Fibroblast of lung (primary cell): ENCODE data around the gene COX7A2L. TPM values are rescaled to one million over a fixed set of nuclear protein-coding genes. Genes with fewer than 3 reads are reported as not detected.

ENCODE experiments used
- DNase-seq, 2 donors: peaks; one replicate each; pipeline versions ENCODE4 v3.0.0 to v3.0.0-alpha.2; 2010; ENCODE audit warnings: low read depth in 2 of 2
- H2AFZ ChIP-seq: 2 replicates; pipeline ENCODE4 v1.5.1; 2012; ENCODE audit warnings: low read length, control low read depth, inconsistent platforms
- H3K27ac ChIP-seq: 2 replicates; pipeline ENCODE4 v1.5.1; 2011; ENCODE audit warnings: low read length, control low read depth; ENCODE audit not compliant: insufficient read depth
- H3K27me3 ChIP-seq: 2 replicates; pipeline ENCODE4 v1.5.1; 2011; ENCODE audit warnings: mild to moderate bottlenecking, low read length; ENCODE audit not compliant: control insufficient read depth, insufficient read depth
- H3K36me3 ChIP-seq: 2 replicates; pipeline ENCODE4 v1.5.1; 2011; ENCODE audit warnings: low read length; ENCODE audit not compliant: control insufficient read depth, insufficient read depth
- H3K4me1 ChIP-seq: 2 replicates; pipeline ENCODE4 v1.5.1; 2011; ENCODE audit warnings: low read length; ENCODE audit not compliant: control insufficient read depth, insufficient read depth; ENCODE audit errors: extremely low read depth
- H3K4me2 ChIP-seq: 2 replicates; pipeline ENCODE4 v1.5.1; 2011; ENCODE audit warnings: low read length, control low read depth; ENCODE audit not compliant: insufficient read depth; ENCODE audit errors: extremely low read depth
- H3K4me3 ChIP-seq, 4 experiments: fragments of 200-600 bp in 1 of 4; sonication (generic) in 1 of 4; replicated peaks in 1 of 4; 2 replicates each; pipeline ENCODE4 v1.5.1; 2011 to 2016; ENCODE audit warnings: low read length in 4 of 4, low read depth in 3 of 4, mild to moderate bottlenecking in 3 of 4, control low read depth in 2 of 4, inconsistent platforms in 1 of 4, mixed read lengths in 1 of 4; ENCODE audit not compliant: insufficient read depth in 1 of 4; ENCODE audit errors: control extremely low read depth in 1 of 4
- H3K79me2 ChIP-seq: 2 replicates; pipeline ENCODE4 v1.5.1; 2012; ENCODE audit warnings: mild to moderate bottlenecking, low read length, inconsistent platforms; ENCODE audit not compliant: control insufficient read depth, insufficient read depth
- H3K9ac ChIP-seq: 2 replicates; pipeline ENCODE4 v1.5.1; 2011; ENCODE audit warnings: mild to moderate bottlenecking, low read length, control low read depth; ENCODE audit not compliant: insufficient read depth
- H3K9me3 ChIP-seq: 2 replicates; pipeline ENCODE4 v1.5.1; 2012; ENCODE audit warnings: low read depth, low read length; ENCODE audit not compliant: control insufficient read depth, insufficient read depth
- H4K20me1 ChIP-seq: 2 replicates; pipeline ENCODE4 v1.5.1; 2011; ENCODE audit warnings: low read length; ENCODE audit not compliant: control insufficient read depth, insufficient read depth; ENCODE audit errors: extremely low read depth
- EZH2 ChIP-seq: IDR thresholded peaks from 2 replicates; pipeline ENCODE4 v1.5.1; 2012; ENCODE audit warnings: low read length, control low read depth, mild to moderate bottlenecking; ENCODE audit errors: missing control alignments
- polyA plus RNA-seq, 2 donors: library from polyadenylated mRNA; depleted of rRNA in 1 of 2; stranded (reverse) in 1 of 2; unstranded in 1 of 2; fragments of >200 nt; gene quantifications; 2 replicates each; pipeline ENCODE4 v1.2.1, GENCODE V29; 2011 to 2012; ENCODE audit warnings: missing spikeins in 1 of 2
- total RNA-seq: library from RNA; depleted of rRNA; stranded (reverse); fragments of >200 nt; gene quantifications from 2 replicates; pipeline ENCODE4 v1.2.1, GENCODE V29; 2014
- TF ChIP-seq, protein P1 (sequence below), 2 donors: IDR thresholded peaks in 1 of 2; conservative IDR thresholded peaks in 1 of 2; 1 replicate in 1 of 2; 2 replicates in 1 of 2; pipeline ENCODE4 v1.5.1; 2011 to 2012; ENCODE audit warnings: low read length in 2 of 2, control low read depth in 1 of 2, inconsistent platforms in 1 of 2, low read depth in 1 of 2, mild to moderate bottlenecking in 1 of 2

The COX7A2L gene
- total and polyA plus RNA-seq, 2 donors (not counting 1 experiment from before 2014, with no cell fraction given): 180 to 239 TPM

DNA sequence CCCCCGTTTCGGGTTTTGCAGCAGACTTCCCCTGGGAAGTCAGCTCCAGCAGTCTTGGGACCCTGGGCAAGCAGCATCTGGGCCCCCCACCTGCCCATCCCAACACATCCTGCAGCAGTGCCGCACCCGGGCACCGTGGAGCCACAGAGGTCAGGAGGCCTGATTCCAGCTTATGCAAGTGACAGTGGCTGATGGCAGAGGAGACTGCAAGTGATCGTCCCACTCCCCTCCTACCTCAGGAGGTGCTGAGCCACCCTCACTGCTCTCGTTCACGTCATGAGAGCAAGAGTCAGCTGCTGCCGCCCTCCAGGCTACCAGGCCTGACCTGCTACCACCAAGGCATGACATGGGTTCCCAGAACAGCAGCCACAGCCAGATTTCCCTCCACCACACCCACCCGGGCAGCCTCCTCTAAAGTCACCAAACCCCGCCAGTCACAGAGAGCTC, 18.2 kb downstream of the COX7A2L start:
- no peak for DNase-seq
- H3K9me3 ChIP-seq: no peaks in the 10 kb centered on the region
- H3K36me3 ChIP-seq: peaks cover 6% of the 10 kb centered on the region
- TF ChIP-seq, protein P1, sequence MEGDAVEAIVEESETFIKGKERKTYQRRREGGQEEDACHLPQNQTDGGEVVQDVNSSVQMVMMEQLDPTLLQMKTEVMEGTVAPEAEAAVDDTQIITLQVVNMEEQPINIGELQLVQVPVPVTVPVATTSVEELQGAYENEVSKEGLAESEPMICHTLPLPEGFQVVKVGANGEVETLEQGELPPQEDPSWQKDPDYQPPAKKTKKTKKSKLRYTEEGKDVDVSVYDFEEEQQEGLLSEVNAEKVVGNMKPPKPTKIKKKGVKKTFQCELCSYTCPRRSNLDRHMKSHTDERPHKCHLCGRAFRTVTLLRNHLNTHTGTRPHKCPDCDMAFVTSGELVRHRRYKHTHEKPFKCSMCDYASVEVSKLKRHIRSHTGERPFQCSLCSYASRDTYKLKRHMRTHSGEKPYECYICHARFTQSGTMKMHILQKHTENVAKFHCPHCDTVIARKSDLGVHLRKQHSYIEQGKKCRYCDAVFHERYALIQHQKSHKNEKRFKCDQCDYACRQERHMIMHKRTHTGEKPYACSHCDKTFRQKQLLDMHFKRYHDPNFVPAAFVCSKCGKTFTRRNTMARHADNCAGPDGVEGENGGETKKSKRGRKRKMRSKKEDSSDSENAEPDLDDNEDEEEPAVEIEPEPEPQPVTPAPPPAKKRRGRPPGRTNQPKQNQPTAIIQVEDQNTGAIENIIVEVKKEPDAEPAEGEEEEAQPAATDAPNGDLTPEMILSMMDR (conservative IDR thresholded peaks at IDR 0.05 in 1 of 2, IDR thresholded peaks at IDR 0.05 in 1 of 2; ENCODE audit: low read depth in 1 of 2, low read length in 2 of 2): no peak
- no peak for TF ChIP-seq EZH2
- H3K27me3 ChIP-seq: no peaks in the 10 kb centered on the region
- H2AFZ ChIP-seq: no peak overlapping the region
- peak overlapping the region; percentile 87 for H3K27ac ChIP-seq
- H3K4me1 ChIP-seq: peaks cover 14% of the 10 kb centered on the region
- peak overlapping the region; percentile 46 for H3K4me2 ChIP-seq
- H3K4me3 ChIP-seq: no peak overlapping the region
- H3K79me2 ChIP-seq: peaks cover 27% of the 10 kb centered on the region
- no peaks in the 10 kb centered on the region for H4K20me1 ChIP-seq
- H3K9ac ChIP-seq: peak overlapping the region; percentile 33

GRCh38 chr2:42342061-42342794, 18.8 kb downstream of the COX7A2L start:
- Histone ChIP-seq H3K9me3 (no peaks in the 10 kb centered on the region), H3K36me3 (peaks cover 6% of the 10 kb centered on the region), H3K4me3 (no peak overlapping the region), H4K20me1 (no peaks in the 10 kb centered on the region), H3K27ac (peak overlapping the region; percentile 87), H3K4me1 (peaks cover 14% of the 10 kb centered on the region), H3K27me3 (no peaks in the 10 kb centered on the region), H3K79me2 (peaks cover 23% of the 10 kb centered on the region), H3K4me2 (peak overlapping the region; percentile 56), H3K9ac (no peak overlapping the region), H2AFZ (no peak overlapping the region)
- no peak for TF ChIP-seq EZH2
- TF ChIP-seq, protein P1 (conservative IDR thresholded peaks at IDR 0.05 in 1 of 2, IDR thresholded peaks at IDR 0.05 in 1 of 2; ENCODE audit: low read depth in 1 of 2, low read length in 2 of 2): no peak
- peak; percentile 89 to 92 for DNase-seq

GRCh38 chr2:42340938-42341636, 19.9 kb downstream of the COX7A2L start:
- Histone ChIP-seq H4K20me1 (no peaks in the 10 kb centered on the region), H3K4me3 (no peak overlapping the region), H2AFZ (no peak overlapping the region), H3K4me1 (peaks cover 14% of the 10 kb centered on the region), H3K9me3 (no peaks in the 10 kb centered on the region), H3K9ac (no peak overlapping the region), H3K4me2 (no peak overlapping the region), H3K36me3 (peaks cover 6% of the 10 kb centered on the region), H3K79me2 (peaks cover 20% of the 10 kb centered on the region), H3K27ac (no peak overlapping the region), H3K27me3 (no peaks in the 10 kb centered on the region)
- DNase-seq: no peak
- TF ChIP-seq EZH2: no peak
- TF ChIP-seq, protein P1 (conservative IDR thresholded peaks at IDR 0.05 in 1 of 2, IDR thresholded peaks at IDR 0.05 in 1 of 2; ENCODE audit: low read depth in 1 of 2, low read length in 2 of 2): no peak
